ENCODE results near the gene CLTA. TPM values are rescaled to one million over a fixed set of nuclear protein-coding genes. Genes with fewer than 3 reads are reported as not detected.

Gene CLTA
- total RNA-seq, 1 experiment from 2014 or later, result 195 TPM

DNA sequence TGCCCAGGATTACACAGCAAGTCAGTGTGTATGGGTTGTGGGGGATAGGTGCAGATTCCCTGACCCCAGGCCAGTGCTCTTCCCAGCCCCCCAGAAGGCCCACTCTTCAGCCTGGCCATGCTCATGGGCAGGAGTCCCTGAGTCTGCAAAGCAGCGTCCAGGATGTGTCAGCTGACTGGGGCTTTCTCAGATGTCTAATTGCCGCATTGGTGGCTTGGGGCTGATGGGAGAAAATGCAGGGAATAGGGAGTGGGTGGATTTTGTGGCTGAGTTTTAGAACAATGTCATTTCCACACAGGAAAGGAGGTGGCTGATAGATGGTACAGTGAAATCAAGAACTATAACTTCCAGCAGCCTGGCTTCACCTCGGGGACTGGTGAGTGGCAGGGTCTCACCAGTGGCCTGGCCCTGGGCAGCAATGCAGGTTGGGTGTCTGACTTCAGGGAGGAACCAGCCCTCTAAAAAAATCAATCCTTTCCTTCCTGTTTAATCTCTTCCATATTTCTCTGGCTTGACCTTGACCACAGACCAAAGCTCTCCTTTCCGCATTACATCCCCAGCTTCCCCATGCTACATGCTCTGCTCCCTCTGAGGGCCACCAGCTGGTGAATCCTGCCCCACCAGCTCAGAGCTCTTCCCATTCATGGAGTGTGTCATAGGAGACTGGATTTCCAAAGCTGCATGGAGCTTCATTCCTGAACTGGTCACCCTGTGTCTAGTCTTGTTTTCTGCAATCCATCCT lies 40.0 kb upstream of the CLTA start:
- H3K79me2 ChIP-seq (ENCODE audit: insufficient read depth, low read length), result no peaks in the 10 kb centered on the region
- H2BK5ac ChIP-seq (ENCODE audit: insufficient read length, low read length), result no peak overlapping the region
- Mint-ChIP-seq H3K4me3 (no peak overlapping the region), H3K27me3 (ENCODE audit: low read depth) (peaks cover 3% of the 10 kb centered on the region), H3K27ac (no peak overlapping the region), H3K36me3 (ENCODE audit: insufficient read depth in 1 of 3, low read depth in 3 of 3) (peaks cover 7 to 13% (median 10%) of the 10 kb centered on the region in 3 experiments; a peak in 6 of 7 replicates), H3K4me1 (0 out of 4 replicates have a peak, but pooled peaks cover 0 to 3% of the 10 kb centered on the region in 2 experiments), H3K9me3 (peaks cover 7% of the 10 kb centered on the region in 2 experiments)
- H3K4ac ChIP-seq (ENCODE audit: low read depth, low read length), result no peak overlapping the region
- peaks cover 3% of the 10 kb centered on the region; the same call in 1 of the 2 replicates for H3K4me1 ChIP-seq (ENCODE audit: insufficient read depth, low read length)
- no peak overlapping the region for H2BK120ac ChIP-seq (ENCODE audit: low read depth, low read length, poor library complexity, severe bottlenecking)
- H3K23me2 ChIP-seq (ENCODE audit: insufficient read length, low read depth, low read length, poor library complexity, severe bottlenecking), result no peaks in the 10 kb centered on the region
- no peak overlapping the region for H3K14ac ChIP-seq (ENCODE audit: insufficient read depth, low read length)
- H2BK15ac ChIP-seq (ENCODE audit: low read depth, low read length), result no peak overlapping the region
- H3K4me2 ChIP-seq (ENCODE audit: insufficient read depth, insufficient read length, low read length), result no peak overlapping the region
- H3K27ac ChIP-seq (ENCODE audit: insufficient read length, low read depth, low read length), result no peak overlapping the region
- no peaks in the 10 kb centered on the region for H3K79me1 ChIP-seq (ENCODE audit: insufficient read depth, low read depth, low read length, poor library complexity, severe bottlenecking)
- H4K5ac ChIP-seq (ENCODE audit: insufficient read length, low read depth, low read length), result no peak overlapping the region
- H3K9me3 ChIP-seq (ENCODE audit: control insufficient read depth, low read depth, low read length), result no peaks in the 10 kb centered on the region
- H3K23ac ChIP-seq (ENCODE audit: insufficient read length, low read depth, low read length), result no peak overlapping the region
- H3K18ac ChIP-seq (ENCODE audit: insufficient read length, low read depth, low read length), result no peak overlapping the region
- no peak overlapping the region for H3K56ac ChIP-seq (ENCODE audit: insufficient read length, low read depth, low read length)
- H2BK12ac ChIP-seq (ENCODE audit: insufficient read length, low read depth, low read length), result no peak overlapping the region
- TF ChIP-seq, protein P1, sequence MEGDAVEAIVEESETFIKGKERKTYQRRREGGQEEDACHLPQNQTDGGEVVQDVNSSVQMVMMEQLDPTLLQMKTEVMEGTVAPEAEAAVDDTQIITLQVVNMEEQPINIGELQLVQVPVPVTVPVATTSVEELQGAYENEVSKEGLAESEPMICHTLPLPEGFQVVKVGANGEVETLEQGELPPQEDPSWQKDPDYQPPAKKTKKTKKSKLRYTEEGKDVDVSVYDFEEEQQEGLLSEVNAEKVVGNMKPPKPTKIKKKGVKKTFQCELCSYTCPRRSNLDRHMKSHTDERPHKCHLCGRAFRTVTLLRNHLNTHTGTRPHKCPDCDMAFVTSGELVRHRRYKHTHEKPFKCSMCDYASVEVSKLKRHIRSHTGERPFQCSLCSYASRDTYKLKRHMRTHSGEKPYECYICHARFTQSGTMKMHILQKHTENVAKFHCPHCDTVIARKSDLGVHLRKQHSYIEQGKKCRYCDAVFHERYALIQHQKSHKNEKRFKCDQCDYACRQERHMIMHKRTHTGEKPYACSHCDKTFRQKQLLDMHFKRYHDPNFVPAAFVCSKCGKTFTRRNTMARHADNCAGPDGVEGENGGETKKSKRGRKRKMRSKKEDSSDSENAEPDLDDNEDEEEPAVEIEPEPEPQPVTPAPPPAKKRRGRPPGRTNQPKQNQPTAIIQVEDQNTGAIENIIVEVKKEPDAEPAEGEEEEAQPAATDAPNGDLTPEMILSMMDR (conservative IDR thresholded peaks at IDR 0.05), result no peak
- no peak for DNase-seq
- H2AFZ ChIP-seq (ENCODE audit: low read length), result no peak overlapping the region
- H2AK5ac ChIP-seq (ENCODE audit: insufficient read length, low read length), result no peak overlapping the region
- H3T11ph ChIP-seq (ENCODE audit: low read length), result no peak overlapping the region
- H4K91ac ChIP-seq (ENCODE audit: insufficient read length, low read depth, low read length), result no peak overlapping the region
- H4K8ac ChIP-seq (replicated peaks; ENCODE audit: insufficient read length, low read depth, low read length), result no peak overlapping the region
- no peak overlapping the region for H3K9ac ChIP-seq (ENCODE audit: extremely low read depth, insufficient read length, low read length)
- WGBS (ENCODE audit: extremely low coverage, insufficient read length, low lambda C conversion rate), result no CpG with 5 or more reads among the region's 4 CpGs
- H2BK20ac ChIP-seq (ENCODE audit: low read depth, low read length, poor library complexity, severe bottlenecking), result no peak overlapping the region
- no peaks in the 10 kb centered on the region for H4K20me1 ChIP-seq (ENCODE audit: control insufficient read depth, insufficient read depth, insufficient read length)
- H3K27me3 ChIP-seq (ENCODE audit: insufficient read depth, low read length), result no peaks in the 10 kb centered on the region

Measured in H9 (cell line).